Activated CD8-positive, alpha-beta T cell treated with anti-CD3 and anti-CD28 coated beads for 36 hours (primary cell): ENCODE measurements around the gene RAI1. TPM values are rescaled to one million over a fixed set of nuclear protein-coding genes. Genes with fewer than 3 reads are reported as not detected.
A peak's percentile ranks its signal among the peaks of the same experiment; 100 is the strongest.

Experiments
- ATAC-seq: fragments of 200-7000 bp; cut with Tn5 transposase; one replicate; pipeline ENCODE4 v1.10.0; 2021; ENCODE audit warnings: mild to moderate bottlenecking, moderate library complexity
- CTCF ChIA-PET: fragments of 350-600 bp; sonication (Branson Sonifier 250); formaldehyde crosslinking; loops from one replicate; lab custom pipeline; 2021; ENCODE audit warnings: antibody characterized with exemption; lab: Charles Lee
- POLR2A ChIA-PET: fragments of 350-600 bp; sonication (Branson Sonifier 250); formaldehyde crosslinking; loops from one replicate; lab custom pipeline; 2021; ENCODE audit warnings: antibody characterized with exemption; lab: Charles Lee
- DNase-seq: peaks from one replicate; pipeline ENCODE4 v3.0.0-alpha.2; 2020
- H3K27ac Mint-ChIP-seq: one replicate; pipeline ENCODE4 v1.8.0; 2021; ENCODE audit warnings: mild to moderate bottlenecking, mixed read lengths
- H3K27me3 Mint-ChIP-seq: one replicate; pipeline ENCODE4 v1.8.0; 2021; ENCODE audit warnings: mixed read lengths
- H3K36me3 Mint-ChIP-seq: one replicate; pipeline ENCODE4 v1.8.0; 2021; ENCODE audit warnings: low read depth, mixed read lengths
- H3K4me1 Mint-ChIP-seq: one replicate; pipeline ENCODE4 v1.8.0; 2021; ENCODE audit warnings: low read depth, mixed read lengths
- H3K4me3 Mint-ChIP-seq: one replicate; pipeline ENCODE4 v1.8.0; 2021; ENCODE audit warnings: mild to moderate bottlenecking, moderate library complexity, mixed read lengths
- H3K9me3 Mint-ChIP-seq: one replicate; pipeline ENCODE4 v1.8.0; 2021; ENCODE audit warnings: mixed read lengths
- intact Hi-C: fragments of 100-400 bp; cut with micrococcal nuclease; formaldehyde crosslinking; loops from one replicate; pipeline ENCODE4 v1.10.0; 2022
- total RNA-seq, 2 experiments: library from RNA; stranded (reverse); gene quantifications; one replicate each; pipeline ENCODE4 v1.2.3, GENCODE V29; 2021
- TF ChIP-seq, protein P1 (sequence below): fragments of 200-600 bp; IDR thresholded peaks from one replicate; pipeline ENCODE4 v1.8.0; 2022; ENCODE audit warnings: antibody characterized with exemption, mild to moderate bottlenecking

The RAI1 gene
- total RNA-seq, 2 experiments from 2014 or later = 18.1 to 20.3 TPM

DNA sequence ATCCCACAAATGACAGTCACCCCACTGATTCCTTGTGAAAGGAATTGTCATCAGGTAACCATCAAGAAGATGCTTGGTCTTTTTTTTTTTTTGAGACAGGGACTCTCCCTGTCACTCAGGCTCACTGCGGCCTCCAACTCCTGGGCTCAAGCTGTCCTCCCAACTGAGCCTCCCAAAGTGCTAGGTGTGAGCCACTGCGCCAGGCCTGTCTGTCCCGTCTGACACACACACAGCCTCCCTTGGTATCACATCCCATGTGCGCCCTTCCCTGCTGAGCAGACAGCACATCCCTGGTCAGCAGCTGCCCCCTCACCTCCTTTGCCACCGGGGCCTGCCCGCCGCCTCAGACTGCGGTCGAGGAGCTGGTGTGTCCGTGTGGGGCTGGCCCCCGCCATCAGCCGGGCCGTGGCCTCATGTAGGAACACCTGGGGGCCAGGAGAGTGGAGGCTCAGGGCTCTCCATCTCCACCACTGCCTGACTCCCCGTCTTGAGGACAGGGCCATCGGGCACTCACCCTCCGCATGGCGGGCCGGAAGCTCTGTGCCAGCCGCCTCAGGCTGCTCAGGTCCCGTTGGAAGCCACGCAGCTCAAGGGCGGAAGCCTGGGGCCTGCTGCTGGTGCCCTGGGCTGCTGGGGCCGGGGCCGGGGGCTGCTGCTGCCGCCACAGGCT lies 131.9 kb downstream of the RAI1 start:
- no peak for ATAC-seq
- CTCF ChIA-PET = interaction anchor here (0.5 to 8.2 kb wide), 27 partner anchors 8 to 221 kb away, joined by 3 to 104 read pairs (median 5); partner anchors contain the start of gene SREBF1
- Mint-ChIP-seq H3K27ac (peak overlapping the region; percentile 75), H3K4me1 (peaks cover 22% of the 10 kb centered on the region), H3K27me3 (no peaks in the 10 kb centered on the region), H3K36me3 (peaks cover 37% of the 10 kb centered on the region), H3K9me3 (no peaks in the 10 kb centered on the region), H3K4me3 (no peak overlapping the region)
- intact Hi-C loops = no loop called here
- POLR2A ChIA-PET = interaction anchor here (1.0 to 2.6 kb wide), 11 partner anchors 8 to 47 kb away, joined by 3 to 21 read pairs (median 8); partner anchors contain the start of gene SREBF1
- peak; percentile 30 for DNase-seq
- TF ChIP-seq, protein P1, sequence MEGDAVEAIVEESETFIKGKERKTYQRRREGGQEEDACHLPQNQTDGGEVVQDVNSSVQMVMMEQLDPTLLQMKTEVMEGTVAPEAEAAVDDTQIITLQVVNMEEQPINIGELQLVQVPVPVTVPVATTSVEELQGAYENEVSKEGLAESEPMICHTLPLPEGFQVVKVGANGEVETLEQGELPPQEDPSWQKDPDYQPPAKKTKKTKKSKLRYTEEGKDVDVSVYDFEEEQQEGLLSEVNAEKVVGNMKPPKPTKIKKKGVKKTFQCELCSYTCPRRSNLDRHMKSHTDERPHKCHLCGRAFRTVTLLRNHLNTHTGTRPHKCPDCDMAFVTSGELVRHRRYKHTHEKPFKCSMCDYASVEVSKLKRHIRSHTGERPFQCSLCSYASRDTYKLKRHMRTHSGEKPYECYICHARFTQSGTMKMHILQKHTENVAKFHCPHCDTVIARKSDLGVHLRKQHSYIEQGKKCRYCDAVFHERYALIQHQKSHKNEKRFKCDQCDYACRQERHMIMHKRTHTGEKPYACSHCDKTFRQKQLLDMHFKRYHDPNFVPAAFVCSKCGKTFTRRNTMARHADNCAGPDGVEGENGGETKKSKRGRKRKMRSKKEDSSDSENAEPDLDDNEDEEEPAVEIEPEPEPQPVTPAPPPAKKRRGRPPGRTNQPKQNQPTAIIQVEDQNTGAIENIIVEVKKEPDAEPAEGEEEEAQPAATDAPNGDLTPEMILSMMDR = no peak

DNA sequence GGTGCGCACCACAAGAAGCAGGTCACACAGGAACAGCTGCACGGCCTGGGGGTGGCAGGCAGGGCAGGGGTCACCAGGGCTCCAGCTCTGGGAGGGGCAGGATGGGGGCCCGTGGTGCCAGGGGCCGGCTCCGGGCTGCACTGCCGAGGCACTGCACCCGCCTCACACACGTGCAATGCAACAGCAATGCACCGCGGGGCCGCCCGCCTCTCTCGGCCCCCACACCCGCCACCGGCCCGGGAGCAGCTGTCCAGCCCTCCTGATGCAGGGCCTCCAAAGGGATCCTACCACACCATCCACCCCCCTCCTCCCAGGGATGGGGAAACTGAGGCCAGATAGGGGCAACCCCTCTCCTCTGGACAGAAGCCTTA lies 132.5 kb downstream of the RAI1 start:
- TF ChIP-seq, protein P1 = no peak
- CTCF ChIA-PET = interaction anchor here (1.2 to 8.2 kb wide), 8 partner anchors 12 to 134 kb away, joined by 3 to 104 read pairs (median 12); no protein-coding TSS in a partner anchor
- Mint-ChIP-seq H3K27ac (no peak overlapping the region), H3K27me3 (no peaks in the 10 kb centered on the region), H3K4me1 (peaks cover 24% of the 10 kb centered on the region), H3K4me3 (no peak overlapping the region), H3K36me3 (peaks cover 40% of the 10 kb centered on the region), H3K9me3 (no peaks in the 10 kb centered on the region)
- intact Hi-C loops = no loop called here
- POLR2A ChIA-PET = interaction anchor here (1.0 to 2.6 kb wide), 7 partner anchors 13 to 47 kb away, joined by 3 to 13 read pairs (median 7); partner anchors contain the start of gene SREBF1
- ATAC-seq (no peak), DNase-seq (no peak)

DNA sequence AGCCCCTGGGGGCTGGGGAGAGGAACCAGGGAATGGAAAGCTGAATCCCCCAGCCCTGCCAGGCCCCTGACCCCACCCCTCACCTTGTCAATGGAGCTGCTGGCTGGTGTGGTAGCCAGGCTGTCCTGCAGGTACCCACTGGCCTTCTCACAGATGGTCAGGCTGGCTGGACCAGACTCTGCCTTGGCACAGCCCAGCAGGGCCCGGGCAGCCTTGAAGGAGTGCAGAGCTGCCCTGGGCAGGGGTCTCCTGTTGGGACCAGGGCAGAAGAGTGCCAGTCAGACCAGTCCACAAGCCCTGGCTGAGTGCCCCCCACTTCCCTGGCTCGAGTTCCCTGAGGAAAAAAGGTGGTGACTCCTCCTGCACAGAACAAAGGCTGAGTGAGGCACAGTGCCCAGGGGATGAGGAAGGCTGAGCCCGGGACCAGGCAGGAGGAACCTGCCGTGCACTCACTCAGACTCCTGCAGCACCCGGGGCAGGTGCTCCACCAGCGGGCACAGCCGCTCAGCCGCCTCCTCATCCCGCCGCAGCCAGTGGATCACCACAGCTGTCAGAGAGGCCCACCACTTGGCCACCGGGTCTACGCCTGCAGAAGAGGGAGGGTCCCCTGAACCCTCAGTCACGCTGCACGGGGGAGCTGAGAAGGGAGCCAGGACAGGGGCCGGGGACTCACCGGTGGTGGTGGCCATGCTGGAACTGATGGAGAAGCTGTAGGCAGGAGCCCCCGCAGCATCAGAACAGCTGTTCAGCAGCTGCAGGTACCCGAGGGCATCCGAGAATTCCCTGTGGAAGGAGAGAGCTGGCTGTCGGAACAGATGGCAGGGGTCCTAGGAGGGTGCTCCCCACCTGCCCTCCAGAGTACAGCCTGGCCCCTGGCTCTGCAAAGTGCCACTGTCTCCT lies 133.2 kb downstream of the RAI1 start:
- peaks cover 44% of the 10 kb centered on the region for H3K36me3 Mint-ChIP-seq
- peaks cover 25% of the 10 kb centered on the region for H3K4me1 Mint-ChIP-seq
- CTCF ChIA-PET = interaction anchor here (0.9 to 8.2 kb wide), 5 partner anchors 9 to 48 kb away, joined by 3 to 104 read pairs (median 4); no protein-coding TSS in a partner anchor
- TF ChIP-seq, protein P1 = no peak
- H3K9me3 Mint-ChIP-seq = no peaks in the 10 kb centered on the region
- DNase-seq (no peak), ATAC-seq (no peak)
- no peak overlapping the region for H3K4me3 Mint-ChIP-seq
- no peaks in the 10 kb centered on the region for H3K27me3 Mint-ChIP-seq
- H3K27ac Mint-ChIP-seq = no peak overlapping the region
- POLR2A ChIA-PET = interaction anchor here (1.0 to 2.5 kb wide), 9 partner anchors 10 to 41 kb away, joined by 3 to 11 read pairs (median 6); partner anchors contain the start of gene SREBF1
- intact Hi-C loops = loop anchor here (5.0 kb wide), 1 partner anchor 38 kb away; no protein-coding TSS in a partner anchor

DNA sequence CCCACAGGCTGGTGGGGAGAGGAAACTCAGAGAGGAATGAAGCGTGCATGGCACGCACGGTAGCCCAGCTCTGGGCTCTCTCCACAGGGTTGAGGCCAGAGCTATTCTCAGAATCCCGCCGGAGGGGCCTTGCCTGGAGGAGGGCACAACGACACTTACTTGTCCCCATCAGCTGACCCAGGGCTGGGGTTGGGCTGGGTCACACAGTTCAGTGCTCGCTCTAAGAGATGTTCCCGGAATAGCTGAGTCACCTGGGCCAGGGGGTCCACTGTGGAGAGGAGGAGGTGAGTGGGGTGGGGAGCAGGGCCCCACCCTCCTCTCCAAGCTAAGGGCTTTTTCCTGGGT lies 133.8 kb downstream of the RAI1 start:
- no peaks in the 10 kb centered on the region for H3K9me3 Mint-ChIP-seq
- H3K27me3 Mint-ChIP-seq = no peaks in the 10 kb centered on the region
- DNase-seq (no peak), ATAC-seq (no peak)
- intact Hi-C loops = loop anchor here (5.0 kb wide), 1 partner anchor 37 kb away; no protein-coding TSS in a partner anchor
- H3K4me3 Mint-ChIP-seq = no peak overlapping the region
- peak overlapping the region; percentile 62 for H3K27ac Mint-ChIP-seq
- TF ChIP-seq, protein P1 = no peak
- CTCF ChIA-PET = interaction anchor here (1.1 to 8.2 kb wide), 3 partner anchors 9 to 47 kb away, joined by 3 to 104 read pairs (median 83); no protein-coding TSS in a partner anchor
- H3K4me1 Mint-ChIP-seq = peaks cover 31% of the 10 kb centered on the region
- peaks cover 48% of the 10 kb centered on the region for H3K36me3 Mint-ChIP-seq
- POLR2A ChIA-PET = interaction anchor here (1.0 to 1.8 kb wide), 7 partner anchors 10 to 46 kb away, joined by 3 to 7 read pairs (median 5); no protein-coding TSS in a partner anchor
